Measurements from ENCODE around the gene DRAP1.
A peak's percentile ranks its signal among the peaks of the same experiment; 100 is the strongest.

Gene DRAP1

GRCh38 chr11:65903715-65904114 lies 15.5 kb upstream of the DRAP1 start:
- no peak for DNase-seq (ENCODE audit: low read depth)

GRCh38 chr11:65906602-65907001 lies 12.6 kb upstream of the DRAP1 start:
- DNase-seq (ENCODE audit: low read depth) = no peak

GRCh38 chr11:65907878-65908277 lies 11.3 kb upstream of the DRAP1 start:
- DNase-seq (ENCODE audit: low read depth) = no peak

GRCh38 chr11:65911682-65912568 lies 7.3 kb upstream of the DRAP1 start:
- DNase-seq (ENCODE audit: low read depth) = peak; percentile 97

- no peak for DNase-seq (ENCODE audit: low read depth)
Measured at GRCh38 chr11:65912845-65913244, 6.4 kb upstream of the DRAP1 start.

- DNase-seq (ENCODE audit: low read depth) = no peak
Measured at GRCh38 chr11:65915101-65915820, 4.0 kb upstream of the DRAP1 start.

GRCh38 chr11:65915821-65916251 lies 3.4 kb upstream of the DRAP1 start:
- peak; percentile 99 for DNase-seq (ENCODE audit: low read depth)

- DNase-seq (ENCODE audit: low read depth) = no peak
Measured at GRCh38 chr11:65916391-65916790, 2.8 kb upstream of the DRAP1 start.

GRCh38 chr11:65917077-65917433 lies 2.2 kb upstream of the DRAP1 start:
- no peak for DNase-seq (ENCODE audit: low read depth)

- DNase-seq (ENCODE audit: low read depth) = no peak
Measured at GRCh38 chr11:65917434-65918210, 1.6 kb upstream of the DRAP1 start.

- no peak for DNase-seq (ENCODE audit: low read depth)
Measured at GRCh38 chr11:65918211-65919140, 750 bp upstream of the DRAP1 start, which contains the start of gene C11orf68. Gene C11orf68, minus strand, starts transcription at chr11:65919062. Its CDS starts 31 bp downstream, at chr11:65919031.

GRCh38 chr11:65919573-65920371 lies 546 bp downstream of the DRAP1 start:
- DNase-seq (ENCODE audit: low read depth) = no peak

GRCh38 chr11:65920372-65920802 lies 1.2 kb downstream of the DRAP1 start:
- no peak for DNase-seq (ENCODE audit: low read depth)

GRCh38 chr11:65921033-65921555 lies 1.9 kb downstream of the DRAP1 start:
- DNase-seq (ENCODE audit: low read depth) = no peak

GRCh38 chr11:65921876-65922275 lies 2.6 kb downstream of the DRAP1 start:
- no peak for DNase-seq (ENCODE audit: low read depth)

GRCh38 chr11:65922565-65922964 lies 3.3 kb downstream of the DRAP1 start:
- DNase-seq (ENCODE audit: low read depth) = no peak

GRCh38 chr11:65925397-65925796 lies 6.2 kb downstream of the DRAP1 start:
- DNase-seq (ENCODE audit: low read depth) = no peak

GRCh38 chr11:65927904-65928397 lies 8.7 kb downstream of the DRAP1 start:
- DNase-seq (ENCODE audit: low read depth) = no peak

- no peak for DNase-seq (ENCODE audit: low read depth)
Measured at GRCh38 chr11:65928667-65929066, 9.4 kb downstream of the DRAP1 start.

Measured in HS-27A (cell line).